B cell (primary cell): ENCODE data around the gene TTF1. TPM values are rescaled to one million over a fixed set of nuclear protein-coding genes. Genes with fewer than 3 reads are reported as not detected.

Source experiments
- ATAC-seq: fragments of 200-7000 bp; cut with Tn5 transposase; one replicate; pipeline ENCODE4 v1.10.0; 2021; ENCODE audit warnings: low read depth, mild to moderate bottlenecking, moderate number of reproducible peaks, moderate library complexity
- CTCF ChIA-PET: fragments of 350-600 bp; sonication (Branson Sonifier 250); formaldehyde crosslinking; loops from one replicate; lab custom pipeline; 2021; ENCODE audit warnings: antibody characterized with exemption, inconsistent platforms; lab: Charles Lee
- POLR2A ChIA-PET: fragments of 350-600 bp; sonication (Branson Sonifier 250); formaldehyde crosslinking; loops from one replicate; lab custom pipeline; 2021; ENCODE audit warnings: antibody characterized with exemption; lab: Charles Lee
- DNase-seq: peaks from one replicate; pipeline ENCODE4 v3.0.0; 2013
- H2AFZ ChIP-seq: 2 replicates; pipeline ENCODE4 v1.6.1; 2012; ENCODE audit warnings: mild to moderate bottlenecking, low read depth, low read length; ENCODE audit not compliant: insufficient read depth, poor library complexity, severe bottlenecking
- H3K27ac ChIP-seq, 2 donors: 1 replicate in 1 of 2; 2 replicates in 1 of 2; pipeline ENCODE4 v1.5.1; 2012 to 2013; ENCODE audit warnings: low read length in 2 of 2, mild to moderate bottlenecking in 2 of 2, moderate library complexity in 1 of 2
- H3K27me3 ChIP-seq, 4 experiments: fragments of 200-600 bp in 1 of 4; sonication (generic) in 1 of 4; replicated peaks in 1 of 4; 1 replicate in 2 of 4; 2 replicates in 2 of 4; pipeline versions ENCODE4 v1.6.1 to v1.7.0; 2013 to 2016; ENCODE audit warnings: low read length in 3 of 4, mild to moderate bottlenecking in 2 of 4, mixed read lengths in 1 of 4, moderate library complexity in 1 of 4; ENCODE audit not compliant: insufficient read depth in 4 of 4, control insufficient read depth in 3 of 4; ENCODE audit errors: control extremely low read depth in 1 of 4
- H3K36me3 ChIP-seq, 2 experiments: replicated peaks in 1 of 2; 1 replicate in 1 of 2; 2 replicates in 1 of 2; pipeline versions ENCODE4 v1.6.1 to v1.7.1; 2013; ENCODE audit warnings: low read length in 1 of 2; ENCODE audit not compliant: insufficient read depth in 2 of 2, control insufficient read depth in 1 of 2; ENCODE audit errors: control extremely low read depth in 1 of 2, extremely low read depth in 1 of 2
- H3K4me1 ChIP-seq, 2 donors: fragments of 200-600 bp in 1 of 2; sonication (generic) in 1 of 2; 1 replicate in 1 of 2; 2 replicates in 1 of 2; pipeline versions ENCODE4 v1.5.1 to v1.6.1; 2013 to 2017; ENCODE audit warnings: low read length in 2 of 2; ENCODE audit not compliant: control insufficient read depth in 2 of 2, insufficient read depth in 2 of 2
- H3K4me2 ChIP-seq: replicated peaks from 2 replicates; pipeline ENCODE3; 2012; ENCODE audit warnings: mild to moderate bottlenecking, low read depth, low read length; ENCODE audit not compliant: poor library complexity, severe bottlenecking
- H3K4me3 ChIP-seq, 5 experiments: fragments of 200-600 bp in 1 of 5; sonication (generic) in 1 of 5; 1 replicate in 3 of 5; 2 replicates in 2 of 5; pipeline versions ENCODE4 v1.5.1 to v1.7.0; 2011 to 2016; ENCODE audit warnings: low read length in 4 of 5, mild to moderate bottlenecking in 4 of 5, low read depth in 2 of 5, control low read depth in 1 of 5, moderate library complexity in 1 of 5; ENCODE audit not compliant: insufficient read depth in 1 of 5; ENCODE audit errors: control extremely low read depth in 1 of 5, extremely low read depth in 1 of 5
- H3K79me2 ChIP-seq: fragments of 200-600 bp; sonication (generic); one replicate; pipeline ENCODE4 v1.6.0; 2016; ENCODE audit warnings: low read length; ENCODE audit not compliant: control insufficient read depth, insufficient read depth
- H3K9ac ChIP-seq: fragments of 200-600 bp; sonication (generic); 2 replicates; pipeline ENCODE4 v1.6.1; 2017; ENCODE audit warnings: mild to moderate bottlenecking, low read length, moderate library complexity
- H3K9me3 ChIP-seq, 3 donors: one replicate each; pipeline versions ENCODE4 v1.6.1 to v1.7.1; 2013; ENCODE audit warnings: low read length in 2 of 3; ENCODE audit not compliant: control insufficient read depth in 2 of 3, insufficient read depth in 1 of 3; ENCODE audit errors: control extremely low read depth in 1 of 3
- H4K20me1 ChIP-seq: 2 replicates; pipeline ENCODE4 v1.6.0; 2012; ENCODE audit warnings: mild to moderate bottlenecking, low read length; ENCODE audit not compliant: insufficient read depth, control insufficient read depth, poor library complexity, severe bottlenecking
- H3K27ac Mint-ChIP-seq: one replicate; pipeline ENCODE4 v1.8.0; 2021; ENCODE audit warnings: mixed read lengths
- H3K27me3 Mint-ChIP-seq: one replicate; pipeline ENCODE4 v1.8.0; 2021; ENCODE audit warnings: mixed read lengths
- H3K4me1 Mint-ChIP-seq: one replicate; pipeline ENCODE4 v1.8.0; 2021; ENCODE audit warnings: mixed read lengths
- H3K4me3 Mint-ChIP-seq: one replicate; pipeline ENCODE4 v1.8.0; 2021; ENCODE audit warnings: mixed read lengths
- H3K9me3 Mint-ChIP-seq: one replicate; pipeline ENCODE4 v1.8.0; 2022; ENCODE audit warnings: mixed read lengths; ENCODE audit not compliant: insufficient read depth
- CTCF ChIP-seq: fragments of 200-600 bp; IDR thresholded peaks from one replicate; pipeline ENCODE4 v1.8.0; 2022; ENCODE audit warnings: antibody characterized with exemption, mild to moderate bottlenecking
- EZH2 ChIP-seq: IDR thresholded peaks from 2 replicates; pipeline ENCODE4 v1.6.1; 2012; ENCODE audit warnings: borderline replicate concordance, low read depth, mild to moderate bottlenecking, moderate library complexity, low read length; ENCODE audit not compliant: insufficient read depth, poor library complexity, severe bottlenecking
- WGBS: methylation state at CpG from one replicate; pipeline ENCODE4 v1.1.5; 2013; ENCODE audit warnings: missing lambda C conversion rate; ENCODE audit not compliant: insufficient coverage; 5-methylcytosine and 5-hydroxymethylcytosine counted together
- intact Hi-C: fragments of 100-400 bp; cut with micrococcal nuclease; formaldehyde crosslinking; loops from one replicate; pipeline ENCODE4 v1.10.0; 2022
- polyA plus RNA-seq: library from polyadenylated mRNA; depleted of rRNA; stranded (reverse); fragments of >200 nt; gene quantifications from 2 replicates; pipeline ENCODE4 v1.2.3, GENCODE V29; 2012
- total RNA-seq, 2 donors: library from RNA; stranded (reverse); fragments of 120-200 nt in 1 of 2; gene quantifications; 1 replicate in 1 of 2; 2 replicates in 1 of 2; pipeline versions ENCODE4 v1.2.3 to v1.2.4, GENCODE V29; 2013 to 2022

The TTF1 gene
- total and polyA plus RNA-seq, 2 donors (not counting 1 experiment from before 2014, with no cell fraction given) = 12.3 to 26.3 TPM

- H2AFZ ChIP-seq = no peak overlapping the region
- H4K20me1 ChIP-seq = no peaks in the 10 kb centered on the region
- no peak overlapping the region for H3K27ac Mint-ChIP-seq
- POLR2A ChIA-PET = interaction anchor here (0.7 kb wide), 1 partner anchor 1649 kb away, joined by 5 read pairs; no protein-coding TSS in a partner anchor
- H3K36me3 ChIP-seq = no peaks in the 10 kb centered on the region
- no peaks in the 10 kb centered on the region for H3K9me3 ChIP-seq
- peaks cover 11% of the 10 kb centered on the region for H3K4me1 Mint-ChIP-seq
- H3K27ac ChIP-seq = no peak overlapping the region
- CTCF ChIA-PET = no interaction called here
- DNase-seq (no peak), ATAC-seq (no peak)
- intact Hi-C loops = no loop called here
- no peak overlapping the region for H3K4me2 ChIP-seq
- H3K4me3 Mint-ChIP-seq = no peak overlapping the region
- H3K9me3 Mint-ChIP-seq = no peaks in the 10 kb centered on the region
- no peaks in the 10 kb centered on the region for H3K27me3 ChIP-seq
- H3K4me3 ChIP-seq = no peak overlapping the region
- no peak overlapping the region for H3K9ac ChIP-seq
- WGBS = 100% methylated on average over 8 of the region's 9 CpGs
- TF ChIP-seq CTCF (no peak), EZH2 (no peak)
- H3K27me3 Mint-ChIP-seq = no peaks in the 10 kb centered on the region
- peaks cover 14 to 15% of the 10 kb centered on the region in 2 donors for H3K4me1 ChIP-seq
- no peaks in the 10 kb centered on the region for H3K79me2 ChIP-seq
Observed at GRCh38 chr9:132364068-132364467, 42.6 kb downstream of the TTF1 start.

GRCh38 chr9:132357764-132358163 is 48.9 kb downstream of the TTF1 start:
- no peaks in the 10 kb centered on the region for H3K27me3 ChIP-seq
- TF ChIP-seq EZH2 (no peak), CTCF (no peak)
- no peak overlapping the region for H3K9ac ChIP-seq
- no peak overlapping the region for H3K4me2 ChIP-seq
- H3K9me3 ChIP-seq = peaks cover 0 to 17% (median 0%) of the 10 kb centered on the region in 3 donors
- intact Hi-C loops = loop anchor here (5.0 kb wide), 1 partner anchor 960 kb away; no protein-coding TSS in a partner anchor
- ChIA-PET POLR2A (no interaction called here), CTCF (interaction anchor here (1.2 to 2.0 kb wide), 2 partner anchors 24 to 26 kb away, joined by 5 read pairs; no protein-coding TSS in a partner anchor)
- H3K36me3 ChIP-seq = peaks cover 3 to 12% of the 10 kb centered on the region in 2 experiments
- no peak overlapping the region for H3K4me3 ChIP-seq
- no peak overlapping the region for H3K27ac Mint-ChIP-seq
- DNase-seq (no peak), ATAC-seq (no peak)
- H2AFZ ChIP-seq = no peak overlapping the region
- H3K4me1 ChIP-seq = peaks cover 20 to 29% of the 10 kb centered on the region in 2 donors
- H3K4me3 Mint-ChIP-seq = no peak overlapping the region
- peaks cover 3% of the 10 kb centered on the region for H3K9me3 Mint-ChIP-seq
- peaks cover 32% of the 10 kb centered on the region for H3K4me1 Mint-ChIP-seq
- peaks cover 20% of the 10 kb centered on the region for H3K79me2 ChIP-seq
- H4K20me1 ChIP-seq = peaks cover 10% of the 10 kb centered on the region
- WGBS = 100% methylated on average over 1 of the region's 7 CpGs
- H3K27me3 Mint-ChIP-seq = no peaks in the 10 kb centered on the region
- H3K27ac ChIP-seq = no peak overlapping the region
